Activated effector memory CD4-positive, alpha-beta T cell treated with Interleukin-2 at 50 U/mL for 16 hours (primary cell): Measurements from ENCODE around the gene PIKFYVE.
"Not testable (repeated sequence)": the region's sequence is repeated elsewhere in the genome, so short reads cannot be mapped to it uniquely, and the experiment has no call there.

Source experiments
- DNase-seq: peaks from one replicate; pipeline ENCODE4 v3.0.0-alpha.2; 2020

Gene PIKFYVE

GRCh38 chr2:208366215-208367127 is 100.4 kb downstream of the PIKFYVE start:
- DNase-seq: no peak

- no peak for DNase-seq
These were observed 103.0 kb downstream of the PIKFYVE start for GRCh38 chr2:208369091-208369490.

GRCh38 chr2:208370881-208371633 is 105.0 kb downstream of the PIKFYVE start:
- no peak for DNase-seq

GRCh38 chr2:208371634-208371935 is 105.5 kb downstream of the PIKFYVE start:
- no peak for DNase-seq

GRCh38 chr2:208373460-208374089 is 107.5 kb downstream of the PIKFYVE start:
- no peak for DNase-seq

- no peak for DNase-seq
These were observed 109.5 kb downstream of the PIKFYVE start for GRCh38 chr2:208375491-208376068.

GRCh38 chr2:208377344-208377860 is 111.3 kb downstream of the PIKFYVE start:
- DNase-seq: not testable (repeated sequence)

- DNase-seq: no peak
These were observed 113.1 kb downstream of the PIKFYVE start for GRCh38 chr2:208379192-208379591.

- no peak for DNase-seq
These were observed 118.6 kb downstream of the PIKFYVE start for GRCh38 chr2:208384637-208385036.

GRCh38 chr2:208386541-208386940 is 120.5 kb downstream of the PIKFYVE start:
- no peak for DNase-seq

GRCh38 chr2:208389940-208390339 is 123.9 kb downstream of the PIKFYVE start:
- no peak for DNase-seq

GRCh38 chr2:208392300-208392699 is 126.2 kb downstream of the PIKFYVE start:
- no peak for DNase-seq

- DNase-seq: not testable (repeated sequence)
These were observed 130.7 kb downstream of the PIKFYVE start for GRCh38 chr2:208396796-208397195.

- no peak for DNase-seq
These were observed 133.1 kb downstream of the PIKFYVE start for GRCh38 chr2:208399201-208399600.

- no peak for DNase-seq
These were observed 140.7 kb downstream of the PIKFYVE start, which contains the start of gene PTH2R for GRCh38 chr2:208406474-208407451. Gene PTH2R, plus strand, starts transcription at chr2:208406792. Its CDS starts 252 bp downstream, at chr2:208407044.

- no peak for DNase-seq
These were observed 141.6 kb downstream of the PIKFYVE start for GRCh38 chr2:208407667-208408066.
